SK-N-SH (cell line): ENCODE measurements around the gene PLGRKT.

Experiments used
- CTCF ChIP-seq: fragments of 200-600 bp; sonication (generic); IDR thresholded peaks from 2 replicates; pipeline ENCODE4 v1.6.1; 2017; ENCODE audit warnings: antibody characterized with exemption, mild to moderate bottlenecking, moderate library complexity
- EP300 ChIP-seq, 2 experiments: IDR thresholded peaks; 2 replicates each; pipeline versions ENCODE4 v1.4.0 to v1.6.1; 2012; ENCODE audit warnings: borderline replicate concordance in 1 of 2, low read depth in 1 of 2, low read length in 1 of 2
- EZH2phosphoT487 ChIP-seq: fragments of 200-600 bp; sonication (generic); IDR thresholded peaks from 2 replicates; pipeline ENCODE4 v1.6.1; 2017; ENCODE audit warnings: low read depth, mixed run types, mild to moderate bottlenecking, antibody characterized with exemption, moderate library complexity, borderline replicate concordance
- JUND ChIP-seq: IDR thresholded peaks from 2 replicates; pipeline ENCODE4 v1.4.0; 2012
- MXI1 ChIP-seq: IDR thresholded peaks from 2 replicates; pipeline ENCODE4 v1.6.1; 2012; ENCODE audit warnings: mild to moderate bottlenecking, low read depth, low read length, improper control_type of control experiment
- NRF1 ChIP-seq: IDR thresholded peaks from 2 replicates; pipeline ENCODE4 v1.6.1; 2012; ENCODE audit warnings: low read depth, mild to moderate bottlenecking, low read length
- POLR2AphosphoS5 ChIP-seq: IDR thresholded peaks from 2 replicates; pipeline ENCODE4 v1.6.1; 2012; ENCODE audit warnings: low read depth, low read length
- RAD21 ChIP-seq: IDR thresholded peaks from 2 replicates; pipeline ENCODE4 v1.6.1; 2012; ENCODE audit warnings: mild to moderate bottlenecking, low read length
- SIN3A ChIP-seq: IDR thresholded peaks from 2 replicates; pipeline ENCODE4 v1.6.1; 2012; ENCODE audit warnings: low read depth, mild to moderate bottlenecking, low read length, moderate library complexity, borderline replicate concordance
- SMC3 ChIP-seq: IDR thresholded peaks from 2 replicates; pipeline ENCODE4 v1.6.1; 2012; ENCODE audit warnings: low read depth, low read length, improper control_type of control experiment
- TEAD4 ChIP-seq: IDR thresholded peaks from 2 replicates; pipeline ENCODE4 v1.4.0; 2012; ENCODE audit warnings: mild to moderate bottlenecking, borderline replicate concordance; ENCODE audit not compliant: insufficient read depth
- TF ChIP-seq, protein P1 (sequence below): IDR thresholded peaks from 2 replicates; pipeline ENCODE4 v1.6.1; 2012; ENCODE audit warnings: mild to moderate bottlenecking, low read depth, low read length, moderate library complexity
- TF ChIP-seq, protein P2 (sequence below): IDR thresholded peaks from 2 replicates; pipeline ENCODE4 v1.4.0; 2012; ENCODE audit warnings: low read depth, borderline replicate concordance
- TF ChIP-seq, protein P3 (sequence below): IDR thresholded peaks from 2 replicates; pipeline ENCODE4 v1.4.0; 2012; ENCODE audit warnings: low read depth, borderline replicate concordance

DNA sequence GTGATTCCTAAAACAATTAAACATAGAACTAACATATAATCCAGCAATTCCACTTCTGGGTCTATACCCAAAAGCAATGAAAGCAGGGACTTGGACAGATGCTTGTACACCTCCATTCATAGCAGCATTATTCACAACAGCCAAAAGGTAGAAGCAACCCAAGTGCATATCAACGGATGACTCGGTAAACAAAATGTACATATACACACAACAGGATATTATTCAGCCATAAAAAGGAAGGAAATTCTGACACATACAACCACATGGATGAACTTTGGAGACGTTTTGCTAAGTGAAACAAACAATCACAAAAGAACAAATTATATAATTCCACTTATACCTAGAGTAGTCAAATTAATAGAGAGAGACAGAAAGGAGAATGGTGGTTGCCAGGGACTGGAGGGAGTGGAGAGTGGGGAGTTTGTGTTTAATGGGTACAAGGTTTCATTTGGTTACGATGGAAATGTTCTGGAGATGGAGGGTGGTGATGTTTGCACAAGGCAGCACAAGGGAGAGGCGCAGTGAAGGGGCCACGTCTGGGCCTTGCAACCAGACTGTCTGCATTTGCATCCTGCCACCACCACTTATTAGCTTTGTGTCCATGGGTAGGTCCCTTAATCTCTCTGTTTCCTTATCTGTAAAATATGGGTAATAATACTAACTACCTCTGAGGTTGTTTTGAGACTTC lies 61.8 kb downstream of the PLGRKT start:
- TF ChIP-seq TEAD4 (no peak), CTCF (no peak), POLR2AphosphoS5 (no peak), EP300 (IDR thresholded peaks at IDR 0.05; ENCODE audit: borderline replicate concordance in 1 of 2, low read depth in 1 of 2, low read length in 1 of 2) (no peak), EZH2phosphoT487 (no peak), SMC3 (no peak), SIN3A (no peak), MXI1 (no peak), RAD21 (no peak), JUND (no peak), NRF1 (no peak)
- TF ChIP-seq, protein P1, sequence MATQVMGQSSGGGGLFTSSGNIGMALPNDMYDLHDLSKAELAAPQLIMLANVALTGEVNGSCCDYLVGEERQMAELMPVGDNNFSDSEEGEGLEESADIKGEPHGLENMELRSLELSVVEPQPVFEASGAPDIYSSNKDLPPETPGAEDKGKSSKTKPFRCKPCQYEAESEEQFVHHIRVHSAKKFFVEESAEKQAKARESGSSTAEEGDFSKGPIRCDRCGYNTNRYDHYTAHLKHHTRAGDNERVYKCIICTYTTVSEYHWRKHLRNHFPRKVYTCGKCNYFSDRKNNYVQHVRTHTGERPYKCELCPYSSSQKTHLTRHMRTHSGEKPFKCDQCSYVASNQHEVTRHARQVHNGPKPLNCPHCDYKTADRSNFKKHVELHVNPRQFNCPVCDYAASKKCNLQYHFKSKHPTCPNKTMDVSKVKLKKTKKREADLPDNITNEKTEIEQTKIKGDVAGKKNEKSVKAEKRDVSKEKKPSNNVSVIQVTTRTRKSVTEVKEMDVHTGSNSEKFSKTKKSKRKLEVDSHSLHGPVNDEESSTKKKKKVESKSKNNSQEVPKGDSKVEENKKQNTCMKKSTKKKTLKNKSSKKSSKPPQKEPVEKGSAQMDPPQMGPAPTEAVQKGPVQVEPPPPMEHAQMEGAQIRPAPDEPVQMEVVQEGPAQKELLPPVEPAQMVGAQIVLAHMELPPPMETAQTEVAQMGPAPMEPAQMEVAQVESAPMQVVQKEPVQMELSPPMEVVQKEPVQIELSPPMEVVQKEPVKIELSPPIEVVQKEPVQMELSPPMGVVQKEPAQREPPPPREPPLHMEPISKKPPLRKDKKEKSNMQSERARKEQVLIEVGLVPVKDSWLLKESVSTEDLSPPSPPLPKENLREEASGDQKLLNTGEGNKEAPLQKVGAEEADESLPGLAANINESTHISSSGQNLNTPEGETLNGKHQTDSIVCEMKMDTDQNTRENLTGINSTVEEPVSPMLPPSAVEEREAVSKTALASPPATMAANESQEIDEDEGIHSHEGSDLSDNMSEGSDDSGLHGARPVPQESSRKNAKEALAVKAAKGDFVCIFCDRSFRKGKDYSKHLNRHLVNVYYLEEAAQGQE, result no peak
- TF ChIP-seq, protein P2, sequence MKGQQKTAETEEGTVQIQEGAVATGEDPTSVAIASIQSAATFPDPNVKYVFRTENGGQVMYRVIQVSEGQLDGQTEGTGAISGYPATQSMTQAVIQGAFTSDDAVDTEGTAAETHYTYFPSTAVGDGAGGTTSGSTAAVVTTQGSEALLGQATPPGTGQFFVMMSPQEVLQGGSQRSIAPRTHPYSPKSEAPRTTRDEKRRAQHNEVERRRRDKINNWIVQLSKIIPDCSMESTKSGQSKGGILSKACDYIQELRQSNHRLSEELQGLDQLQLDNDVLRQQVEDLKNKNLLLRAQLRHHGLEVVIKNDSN, result no peak
- TF ChIP-seq, protein P3, sequence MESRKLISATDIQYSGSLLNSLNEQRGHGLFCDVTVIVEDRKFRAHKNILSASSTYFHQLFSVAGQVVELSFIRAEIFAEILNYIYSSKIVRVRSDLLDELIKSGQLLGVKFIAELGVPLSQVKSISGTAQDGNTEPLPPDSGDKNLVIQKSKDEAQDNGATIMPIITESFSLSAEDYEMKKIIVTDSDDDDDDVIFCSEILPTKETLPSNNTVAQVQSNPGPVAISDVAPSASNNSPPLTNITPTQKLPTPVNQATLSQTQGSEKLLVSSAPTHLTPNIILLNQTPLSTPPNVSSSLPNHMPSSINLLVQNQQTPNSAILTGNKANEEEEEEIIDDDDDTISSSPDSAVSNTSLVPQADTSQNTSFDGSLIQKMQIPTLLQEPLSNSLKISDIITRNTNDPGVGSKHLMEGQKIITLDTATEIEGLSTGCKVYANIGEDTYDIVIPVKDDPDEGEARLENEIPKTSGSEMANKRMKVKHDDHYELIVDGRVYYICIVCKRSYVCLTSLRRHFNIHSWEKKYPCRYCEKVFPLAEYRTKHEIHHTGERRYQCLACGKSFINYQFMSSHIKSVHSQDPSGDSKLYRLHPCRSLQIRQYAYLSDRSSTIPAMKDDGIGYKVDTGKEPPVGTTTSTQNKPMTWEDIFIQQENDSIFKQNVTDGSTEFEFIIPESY, result no peak
